H1 (cell line): ENCODE data around the gene FGD4. TPM values are rescaled to one million over a fixed set of nuclear protein-coding genes. Genes with fewer than 3 reads are reported as not detected.

Experiments used
- CTCF ChIA-PET: fragments of 300-600 bp; sonication (Branson Sonifier 250); formaldehyde crosslinking; loops from one replicate; lab custom pipeline; 2021; ENCODE audit not compliant: partially characterized antibody; lab: Charles Lee
- POLR2A ChIA-PET: fragments of 300-600 bp; sonication (Branson Sonifier 250); formaldehyde crosslinking; loops from one replicate; lab custom pipeline; 2021; ENCODE audit warnings: inconsistent platforms; ENCODE audit not compliant: partially characterized antibody; lab: Charles Lee
- DNase-seq, 2 experiments: peaks; one replicate each; pipeline versions ENCODE4 v3.0.0 to v3.0.0-alpha.2; 2010 to 2022; ENCODE audit warnings: low spot score in 2 of 2, low read depth in 1 of 2, mixed read lengths in 1 of 2
- FAIRE-seq: peaks from 2 replicates; lab custom pipeline; 2011; peaks lifted over from hg19 to GRCh38; lab: Jason Lieb, UNC
- H2AFZ ChIP-seq: 2 replicates; pipeline ENCODE4 v1.8.1; 2012; ENCODE audit warnings: low read length, inconsistent platforms
- H2AK5ac ChIP-seq: 2 replicates; pipeline ENCODE4 v1.6.1; 2013; ENCODE audit warnings: low read depth, low read length
- H2BK120ac ChIP-seq: replicated peaks from 2 replicates; pipeline ENCODE3; 2013; ENCODE audit warnings: low read depth, low read length, inconsistent platforms
- H2BK12ac ChIP-seq: 2 replicates; pipeline ENCODE4 v1.6.1; 2013; ENCODE audit warnings: low read depth, low read length
- H2BK15ac ChIP-seq: 2 replicates; pipeline ENCODE4 v1.6.1; 2013; ENCODE audit warnings: low read length
- H2BK20ac ChIP-seq: 2 replicates; pipeline ENCODE4 v1.6.1; 2013; ENCODE audit warnings: low read length
- H2BK5ac ChIP-seq: 2 replicates; pipeline ENCODE4 v1.6.1; 2013; ENCODE audit warnings: low read depth, low read length
- H3K14ac ChIP-seq: 2 replicates; pipeline ENCODE4 v1.6.1; 2013; ENCODE audit warnings: inconsistent platforms; ENCODE audit not compliant: insufficient read length
- H3K18ac ChIP-seq: 2 replicates; pipeline ENCODE4 v1.6.1; 2013; ENCODE audit warnings: low read length; ENCODE audit errors: extremely low read depth
- H3K23ac ChIP-seq: 2 replicates; pipeline ENCODE4 v1.6.1; 2013; ENCODE audit warnings: inconsistent platforms; ENCODE audit not compliant: insufficient read length
- H3K23me2 ChIP-seq: 2 replicates; pipeline ENCODE4 v1.6.1; 2013; ENCODE audit warnings: low read depth, low read length
- H3K27ac ChIP-seq: 2 replicates; pipeline ENCODE4 v1.6.1; 2011; ENCODE audit warnings: low read depth, low read length, inconsistent platforms
- H3K27me3 ChIP-seq, 4 experiments: replicated peaks in 1 of 4; 1 replicate in 1 of 4; 2 replicates in 3 of 4; pipeline versions ENCODE4 v1.6.1 to v1.8.1; 2011 to 2013; ENCODE audit warnings: low read length in 3 of 4, mild to moderate bottlenecking in 3 of 4, inconsistent platforms in 2 of 4, mixed read lengths in 2 of 4, moderate library complexity in 1 of 4; ENCODE audit not compliant: control insufficient read depth in 3 of 4, insufficient read depth in 3 of 4; ENCODE audit errors: extremely low read depth in 1 of 4
- H3K36me3 ChIP-seq, 4 experiments: 2 replicates each; pipeline versions ENCODE4 v1.6.1 to v1.8.1; 2011 to 2013; ENCODE audit warnings: mild to moderate bottlenecking in 4 of 4, low read length in 3 of 4, moderate library complexity in 2 of 4, control low read depth in 1 of 4, inconsistent platforms in 1 of 4; ENCODE audit not compliant: insufficient read depth in 4 of 4, control insufficient read depth in 2 of 4
- H3K4ac ChIP-seq: replicated peaks from 2 replicates; pipeline ENCODE3; 2013; ENCODE audit warnings: low read length, low read depth, mixed read lengths, inconsistent platforms; ENCODE audit not compliant: insufficient read length
- H3K4me1 ChIP-seq, 4 experiments: replicated peaks in 1 of 4; 1 replicate in 1 of 4; 2 replicates in 3 of 4; pipeline versions ENCODE4 v1.6.1 to v1.8.1; 2011 to 2013; ENCODE audit warnings: low read length in 3 of 4, inconsistent platforms in 2 of 4, mixed read lengths in 1 of 4; ENCODE audit not compliant: insufficient read depth in 4 of 4, control insufficient read depth in 3 of 4
- H3K4me2 ChIP-seq, 2 experiments: 2 replicates each; pipeline versions ENCODE4 v1.6.1 to v1.8.1; 2011 to 2013; ENCODE audit warnings: low read depth in 2 of 2, low read length in 2 of 2, control low read depth in 1 of 2, inconsistent platforms in 1 of 2, mild to moderate bottlenecking in 1 of 2; ENCODE audit not compliant: insufficient read depth in 1 of 2
- H3K4me3 ChIP-seq, 4 experiments: fragments of 200-600, 300-600 bp in 1 of 4; sonication (generic), shearing (Covaris generic), sonication (Bioruptor Twin) in 1 of 4; 2 replicates each; pipeline versions ENCODE4 v1.5.1 to v1.8.1; 2011 to 2016; ENCODE audit warnings: low read length in 4 of 4, low read depth in 3 of 4, control low read depth in 2 of 4, inconsistent platforms in 2 of 4, mild to moderate bottlenecking in 2 of 4, mixed read lengths in 1 of 4, moderate library complexity in 1 of 4; ENCODE audit not compliant: insufficient read depth in 2 of 4; ENCODE audit errors: extremely low read depth in 1 of 4
- H3K56ac ChIP-seq: replicated peaks from 2 replicates; pipeline ENCODE3; 2013; ENCODE audit warnings: low read depth, mild to moderate bottlenecking, mixed read lengths, low read length, inconsistent platforms; ENCODE audit not compliant: insufficient read length
- H3K79me1 ChIP-seq: 2 replicates; pipeline ENCODE4 v1.6.1; 2013; ENCODE audit warnings: low read depth, low read length, control low read depth
- H3K79me2 ChIP-seq, 2 experiments: 2 replicates each; pipeline versions ENCODE4 v1.6.1 to v1.8.1; 2012 to 2013; ENCODE audit warnings: low read length in 2 of 2, mild to moderate bottlenecking in 2 of 2, inconsistent platforms in 1 of 2; ENCODE audit not compliant: insufficient read depth in 2 of 2, control insufficient read depth in 1 of 2
- H3K9ac ChIP-seq, 4 experiments: replicated peaks in 1 of 4; 1 replicate in 1 of 4; 2 replicates in 3 of 4; pipeline versions ENCODE4 v1.6.1 to v1.8.1; 2011 to 2013; ENCODE audit warnings: low read depth in 3 of 4, low read length in 3 of 4, control low read depth in 2 of 4, mild to moderate bottlenecking in 2 of 4, moderate library complexity in 2 of 4, inconsistent platforms in 1 of 4; ENCODE audit errors: extremely low read depth in 1 of 4
- H3K9me3 ChIP-seq, 2 experiments: 2 replicates each; pipeline versions ENCODE4 v1.6.1 to v1.8.1; 2012 to 2013; ENCODE audit warnings: mild to moderate bottlenecking in 2 of 2, moderate library complexity in 2 of 2, control low read depth in 1 of 2, inconsistent platforms in 1 of 2, low read depth in 1 of 2, low read length in 1 of 2, mixed read lengths in 1 of 2; ENCODE audit not compliant: insufficient read depth in 2 of 2
- H4K20me1 ChIP-seq, 2 experiments: replicated peaks in 1 of 2; 2 replicates each; pipeline versions ENCODE3 to v1.8.1; 2011 to 2013; ENCODE audit warnings: inconsistent platforms in 2 of 2, low read length in 2 of 2, mild to moderate bottlenecking in 1 of 2; ENCODE audit not compliant: insufficient read depth in 2 of 2, control insufficient read depth in 1 of 2
- H4K5ac ChIP-seq: 2 replicates; pipeline ENCODE4 v1.6.1; 2013; ENCODE audit warnings: low read length, low read depth, mixed read lengths, inconsistent platforms; ENCODE audit not compliant: insufficient read length
- H4K8ac ChIP-seq: 2 replicates; pipeline ENCODE4 v1.8.0; 2013; ENCODE audit warnings: mild to moderate bottlenecking, moderate library complexity, low read length, inconsistent platforms; ENCODE audit not compliant: insufficient read depth; ENCODE audit errors: extremely low read depth
- H4K91ac ChIP-seq: replicated peaks from 2 replicates; pipeline ENCODE3; 2013; ENCODE audit warnings: low read length, mixed read lengths, inconsistent platforms; ENCODE audit not compliant: insufficient read length
- ASH2L ChIP-seq: fragments of 200-600, 300-600 bp; sonication (generic); IDR thresholded peaks from one replicate; pipeline ENCODE4 v1.7.1; 2017; ENCODE audit warnings: low read length
- CEBPB ChIP-seq: IDR thresholded peaks from 2 replicates; pipeline ENCODE4 v1.6.1; 2012; ENCODE audit warnings: low read depth, low read length
- CREB1 ChIP-seq: IDR thresholded peaks from 2 replicates; pipeline ENCODE4 v1.6.1; 2012; ENCODE audit warnings: inconsistent platforms
- EZH2 ChIP-seq: fragments of 200-600 bp; sonication (generic); IDR thresholded peaks from 2 replicates; pipeline ENCODE4 v1.7.1; 2012; ENCODE audit warnings: low read depth, mild to moderate bottlenecking, moderate library complexity, low read length, inconsistent platforms; ENCODE audit not compliant: severe bottlenecking
- FOSL1 ChIP-seq: IDR thresholded peaks from 2 replicates; pipeline ENCODE4 v1.6.1; 2011; ENCODE audit warnings: mild to moderate bottlenecking, low read depth, low read length, moderate library complexity; ENCODE audit not compliant: insufficient read depth
- GTF2F1 ChIP-seq: IDR thresholded peaks from 2 replicates; pipeline ENCODE4 v1.6.1; 2012; ENCODE audit warnings: low read depth, low read length, improper control_type of control experiment, borderline replicate concordance
- MAX ChIP-seq: IDR thresholded peaks from 2 replicates; pipeline ENCODE4 v1.6.1; 2012; ENCODE audit warnings: inconsistent platforms
- NANOG ChIP-seq: IDR thresholded peaks from 2 replicates; pipeline ENCODE4 v1.6.1; 2011; ENCODE audit warnings: low read length, low read depth, mild to moderate bottlenecking, inconsistent platforms; ENCODE audit not compliant: insufficient read depth, poor library complexity, severe bottlenecking
- RNF2 ChIP-seq: fragments of 200-900, 300-1000 bp; sonication (generic); IDR thresholded peaks from 2 replicates; pipeline ENCODE4 v1.7.1; 2016; ENCODE audit warnings: borderline replicate concordance, low read depth, mild to moderate bottlenecking, antibody characterized with exemption, low read length; ENCODE audit not compliant: poor library complexity, severe bottlenecking; ENCODE audit errors: missing control alignments
- RXRA ChIP-seq: IDR thresholded peaks from 2 replicates; pipeline ENCODE4 v1.6.1; 2011; ENCODE audit warnings: low read depth, mild to moderate bottlenecking, low read length, moderate library complexity; ENCODE audit not compliant: insufficient read depth
- SP2 ChIP-seq: IDR thresholded peaks from 2 replicates; pipeline ENCODE4 v1.6.1; 2012; ENCODE audit warnings: mild to moderate bottlenecking, low read length, inconsistent platforms
- TAF1 ChIP-seq: IDR thresholded peaks from 2 replicates; pipeline ENCODE4 v1.6.1; 2011; ENCODE audit warnings: mild to moderate bottlenecking, low read depth, low read length
- WGBS, 2 experiments: shearing (Covaris generic) in 1 of 2; methylation state at CpG; one replicate each; pipeline versions ENCODE4 v1.1.6 to v1.1.7; 2013 to 2015; ENCODE audit warnings: low lambda C conversion rate in 2 of 2, mixed read lengths in 2 of 2, inconsistent platforms in 1 of 2, low coverage in 1 of 2, missing lambda C conversion rate in 1 of 2; ENCODE audit not compliant: insufficient replicate concordance in 2 of 2, insufficient coverage in 1 of 2, insufficient read length in 1 of 2; ENCODE audit errors: extremely low coverage in 1 of 2, missing lambda C conversion rate in 1 of 2; 5-methylcytosine and 5-hydroxymethylcytosine counted together
- polyA plus RNA-seq, 7 experiments: library from polyadenylated mRNA; depleted of rRNA in 3 of 7; stranded (reverse) in 5 of 7; unstranded in 2 of 7; fragments of >200 nt in 5 of 7; fragments of 200-250 nt in 2 of 7; gene quantifications; 1 replicate in 5 of 7; 2 replicates in 1 of 7; 4 replicates in 1 of 7; pipeline versions ENCODE4 v1.2.1 to v1.2.3, GENCODE V29; 2011 to 2013; ENCODE audit warnings: missing spikeins in 2 of 7, mixed read lengths in 2 of 7
- total RNA-seq: library from RNA; stranded (reverse); fragmentation: NEBNext Ultra II Directional; extraction: Animal tissue kit (Norgen Biotek cat#: 25700); gene quantifications from 2 replicates; pipeline ENCODE4 v1.2.1, GENCODE V29; 2021

Gene FGD4
- total and polyA plus RNA-seq, 2 of the 8 experiments (the other 6 are each of a cell fraction or from before 2014, with no cell fraction given) = 8.5 to 48.2 TPM

GRCh38 chr12:32548691-32549281, 149.4 kb downstream of the FGD4 start:
- no peak overlapping the region for H2BK120ac ChIP-seq
- H3K79me2 ChIP-seq = peaks cover 3 to 94% of the 10 kb centered on the region in 2 experiments
- no peak for TF ChIP-seq FOSL1
- no peak for TF ChIP-seq MAX
- TF ChIP-seq NANOG = no peak
- TF ChIP-seq CEBPB = no peak
- TF ChIP-seq SP2 = no peak
- TF ChIP-seq TAF1 = no peak
- TF ChIP-seq RNF2 = no peak
- TF ChIP-seq GTF2F1 = no peak
- no peak for TF ChIP-seq EZH2
- no peak for TF ChIP-seq ASH2L
- TF ChIP-seq CREB1 = no peak
- TF ChIP-seq RXRA = no peak
- DNase-seq = no peak
- WGBS, 2 experiments = 81% methylated on average over 6 of the region's 6 CpGs; no CpG with 5 or more reads in 1 of the 2 experiments
- H3K23ac ChIP-seq = no peak overlapping the region
- peaks cover 9 to 16% of the 10 kb centered on the region in 2 experiments for H4K20me1 ChIP-seq
- POLR2A ChIA-PET = no interaction called here
- H3K4me2 ChIP-seq = no peak overlapping the region
- no peak overlapping the region for H2AFZ ChIP-seq
- H3K79me1 ChIP-seq = peaks cover 7% of the 10 kb centered on the region; the same call in 1 of the 2 replicates
- H3K14ac ChIP-seq = no peak overlapping the region
- H4K8ac ChIP-seq = no peak overlapping the region
- H3K36me3 ChIP-seq = no peaks in the 10 kb centered on the region
- no peak overlapping the region; a peak in 1 of 7 replicates for H3K9ac ChIP-seq
- no peak overlapping the region for H2BK20ac ChIP-seq
- H3K56ac ChIP-seq = no peak overlapping the region
- no peak for FAIRE-seq
- no peaks in the 10 kb centered on the region for H3K23me2 ChIP-seq
- no peak overlapping the region for H3K27ac ChIP-seq
- H3K18ac ChIP-seq = no peak overlapping the region
- no peak overlapping the region for H2BK15ac ChIP-seq
- no peak overlapping the region; the same call in 1 of the 2 replicates for H2BK5ac ChIP-seq
- no peaks in the 10 kb centered on the region for H3K27me3 ChIP-seq
- CTCF ChIA-PET = no interaction called here
- no peak overlapping the region for H4K5ac ChIP-seq
- no peak overlapping the region for H4K91ac ChIP-seq
- peaks cover 0 to 11% (median 4%) of the 10 kb centered on the region in 4 experiments; a peak in 3 of 7 replicates for H3K4me1 ChIP-seq
- no peak overlapping the region for H3K4ac ChIP-seq
- H2BK12ac ChIP-seq = no peak overlapping the region
- no peak overlapping the region for H3K4me3 ChIP-seq
- H2AK5ac ChIP-seq = no peak overlapping the region
- H3K9me3 ChIP-seq = no peaks in the 10 kb centered on the region
